AG04450 (cell line): ENCODE results near the gene PLIN5. TPM values are rescaled to one million over a fixed set of nuclear protein-coding genes. Genes with fewer than 3 reads are reported as not detected.

ENCODE experiments used
- CTCF ChIA-PET: fragments of 300-600, 350-600 bp; formaldehyde crosslinking; extraction: SDS; loops from one replicate; lab custom pipeline; 2022; ENCODE audit warnings: antibody characterized with exemption, inconsistent platforms; lab: Charles Lee
- POLR2A ChIA-PET: fragments of 350-600 bp; formaldehyde crosslinking; extraction: SDS; loops from one replicate; lab custom pipeline; 2021; ENCODE audit warnings: antibody characterized with exemption, inconsistent platforms; lab: Yijun Ruan, JAX
- DNase-seq: peaks from one replicate; pipeline ENCODE4 v3.0.0-alpha.2; 2011; ENCODE audit warnings: low read depth, low spot score
- H3K27ac ChIP-seq: one replicate; pipeline ENCODE4 v1.5.1; 2012; ENCODE audit warnings: low read depth, low read length, control low read depth
- H3K27me3 ChIP-seq: one replicate; pipeline ENCODE4 v1.6.0; 2012; ENCODE audit warnings: low read length; ENCODE audit not compliant: control insufficient read depth, insufficient read depth
- H3K4me3 ChIP-seq: 2 replicates; pipeline ENCODE4 v1.5.1; 2011; ENCODE audit warnings: mild to moderate bottlenecking, low read depth, low read length, control low read depth
- H3K9me3 ChIP-seq: 2 replicates; pipeline ENCODE4 v1.5.1; 2012; ENCODE audit warnings: low read length; ENCODE audit not compliant: control insufficient read depth, insufficient read depth
- polyA plus RNA-seq: library from polyadenylated mRNA; depleted of rRNA; stranded (reverse); fragments of >200 nt; gene quantifications from 2 replicates; pipeline ENCODE4 v1.2.3, GENCODE V29; 2011
- TF ChIP-seq, protein P1 (sequence below): IDR thresholded peaks from 2 replicates; pipeline ENCODE4 v1.5.1; 2011; ENCODE audit warnings: low read depth, low read length, control low read depth, inconsistent platforms

PLIN5 gene
- polyA plus RNA-seq, 1 experiment, result not detected

DNA sequence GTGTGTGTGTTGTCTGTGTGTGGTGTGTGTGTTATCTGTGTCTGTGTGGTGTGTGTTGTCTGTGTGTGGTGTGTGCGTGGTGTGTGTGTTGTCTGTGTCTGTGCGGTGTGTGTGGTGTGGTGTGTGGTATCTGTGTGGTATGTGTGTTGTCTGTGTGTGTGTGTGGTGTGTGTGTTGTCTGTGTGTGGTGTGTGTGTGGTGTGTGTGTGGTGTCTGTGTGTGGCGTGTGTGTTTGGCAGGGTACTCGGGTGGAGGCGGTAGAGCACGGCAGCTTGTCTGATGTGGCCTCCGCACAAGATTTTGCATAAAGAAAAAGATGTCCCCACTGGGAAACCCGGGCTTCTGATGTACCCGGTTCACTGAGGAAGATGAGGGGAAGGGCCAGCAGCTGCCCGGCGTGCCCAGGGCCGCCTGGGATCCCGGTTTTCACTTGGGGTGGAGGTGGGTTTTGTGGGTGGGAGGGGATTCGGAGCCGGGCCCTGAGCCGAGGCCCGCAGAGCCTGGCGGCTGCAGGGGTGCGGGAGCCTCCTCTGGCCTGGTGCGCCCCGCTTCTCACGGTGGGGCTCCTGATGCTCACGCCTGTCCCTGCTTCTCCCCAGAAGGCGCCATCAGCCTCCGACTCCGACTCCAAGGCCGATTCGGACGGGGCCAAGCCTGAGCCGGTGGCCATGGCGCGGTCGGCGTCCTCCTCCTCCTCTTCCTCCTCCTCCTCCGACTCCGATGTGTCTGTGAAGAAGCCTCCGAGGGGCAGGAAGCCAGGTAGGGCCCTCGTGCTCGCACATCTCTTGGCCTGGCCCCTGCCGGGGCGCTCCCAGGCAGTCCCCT lies 41.7 kb downstream of the PLIN5 start:
- POLR2A ChIA-PET, result no interaction called here
- TF ChIP-seq, protein P1, sequence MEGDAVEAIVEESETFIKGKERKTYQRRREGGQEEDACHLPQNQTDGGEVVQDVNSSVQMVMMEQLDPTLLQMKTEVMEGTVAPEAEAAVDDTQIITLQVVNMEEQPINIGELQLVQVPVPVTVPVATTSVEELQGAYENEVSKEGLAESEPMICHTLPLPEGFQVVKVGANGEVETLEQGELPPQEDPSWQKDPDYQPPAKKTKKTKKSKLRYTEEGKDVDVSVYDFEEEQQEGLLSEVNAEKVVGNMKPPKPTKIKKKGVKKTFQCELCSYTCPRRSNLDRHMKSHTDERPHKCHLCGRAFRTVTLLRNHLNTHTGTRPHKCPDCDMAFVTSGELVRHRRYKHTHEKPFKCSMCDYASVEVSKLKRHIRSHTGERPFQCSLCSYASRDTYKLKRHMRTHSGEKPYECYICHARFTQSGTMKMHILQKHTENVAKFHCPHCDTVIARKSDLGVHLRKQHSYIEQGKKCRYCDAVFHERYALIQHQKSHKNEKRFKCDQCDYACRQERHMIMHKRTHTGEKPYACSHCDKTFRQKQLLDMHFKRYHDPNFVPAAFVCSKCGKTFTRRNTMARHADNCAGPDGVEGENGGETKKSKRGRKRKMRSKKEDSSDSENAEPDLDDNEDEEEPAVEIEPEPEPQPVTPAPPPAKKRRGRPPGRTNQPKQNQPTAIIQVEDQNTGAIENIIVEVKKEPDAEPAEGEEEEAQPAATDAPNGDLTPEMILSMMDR, result no peak
- DNase-seq, result no peak
- H3K27me3 ChIP-seq, result no peaks in the 10 kb centered on the region
- H3K27ac ChIP-seq, result no peak overlapping the region
- CTCF ChIA-PET, result no interaction called here
- H3K4me3 ChIP-seq, result no peak overlapping the region
- no peaks in the 10 kb centered on the region; the same call in 1 of the 2 replicates for H3K9me3 ChIP-seq

DNA sequence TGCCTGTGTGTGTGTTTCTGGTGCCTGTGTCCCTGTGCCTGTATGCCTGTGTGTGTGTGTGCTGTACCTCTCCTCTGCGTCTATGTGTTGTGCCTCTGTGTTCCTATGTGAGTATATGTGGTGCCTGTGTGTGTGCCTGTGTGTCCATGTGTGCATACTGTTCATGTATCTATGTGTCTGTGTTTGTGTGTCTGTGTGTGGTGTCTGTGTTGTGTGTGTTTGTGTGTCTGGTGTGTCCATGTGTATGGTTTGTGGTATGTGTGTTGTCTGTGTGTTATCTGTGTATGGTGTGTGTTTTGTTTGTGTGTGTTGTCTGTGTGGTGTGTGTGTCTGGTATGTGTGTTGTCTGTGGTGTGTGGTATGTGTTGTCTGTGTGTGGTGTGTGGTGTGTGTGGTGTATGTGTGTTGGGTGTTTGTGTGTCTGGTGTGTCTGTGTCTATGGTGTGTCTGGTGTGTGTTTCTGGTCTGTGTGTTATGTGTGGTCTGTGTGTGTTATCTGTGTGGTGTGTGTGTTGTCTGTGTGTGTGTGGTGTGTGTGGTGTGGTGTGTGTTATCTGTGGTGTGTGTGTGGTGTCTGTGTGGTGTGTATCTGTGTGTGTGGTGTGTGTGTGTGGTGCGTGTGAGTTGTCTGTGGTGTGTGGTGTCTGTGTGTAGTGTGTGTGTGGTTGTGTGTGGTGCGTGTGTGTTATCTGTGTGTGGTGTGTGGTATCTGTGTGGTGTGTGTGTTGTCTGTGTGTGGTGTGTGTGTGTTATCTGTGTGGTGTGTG lies 42.5 kb downstream of the PLIN5 start:
- ChIA-PET POLR2A (no interaction called here), CTCF (no interaction called here)
- no peaks in the 10 kb centered on the region for H3K27me3 ChIP-seq
- H3K9me3 ChIP-seq, result no peaks in the 10 kb centered on the region; the same call in 1 of the 2 replicates
- H3K27ac ChIP-seq, result no peak overlapping the region
- H3K4me3 ChIP-seq, result no peak overlapping the region
- no peak for DNase-seq
- TF ChIP-seq, protein P1, result no peak

DNA sequence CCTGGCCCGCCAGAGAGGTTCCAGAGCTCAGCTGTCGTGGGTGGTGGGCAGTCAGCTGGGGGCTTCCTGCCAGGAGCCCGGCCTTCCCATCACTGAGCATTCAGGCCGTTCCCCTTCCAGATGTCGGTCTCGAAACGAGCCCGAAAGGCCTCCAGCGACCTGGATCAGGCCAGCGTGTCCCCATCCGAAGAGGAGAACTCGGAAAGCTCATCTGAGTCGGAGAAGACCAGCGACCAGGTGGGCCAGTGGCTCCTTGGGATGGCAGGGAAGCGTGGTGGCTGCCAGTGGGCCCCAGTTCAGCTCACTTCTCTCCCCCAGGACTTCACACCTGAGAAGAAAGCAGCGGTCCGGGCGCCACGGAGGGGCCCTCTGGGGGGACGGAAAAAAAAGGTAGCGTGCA lies 43.6 kb downstream of the PLIN5 start:
- Histone ChIP-seq H3K27me3 (no peaks in the 10 kb centered on the region), H3K4me3 (no peak overlapping the region), H3K27ac (no peak overlapping the region), H3K9me3 (no peaks in the 10 kb centered on the region; the same call in 1 of the 2 replicates)
- POLR2A ChIA-PET, result interaction anchor here (0.6 kb wide), 1 partner anchor 157 kb away, joined by 6 read pairs; no protein-coding TSS in a partner anchor
- no peak for DNase-seq
- TF ChIP-seq, protein P1, result no peak
- CTCF ChIA-PET, result no interaction called here

DNA sequence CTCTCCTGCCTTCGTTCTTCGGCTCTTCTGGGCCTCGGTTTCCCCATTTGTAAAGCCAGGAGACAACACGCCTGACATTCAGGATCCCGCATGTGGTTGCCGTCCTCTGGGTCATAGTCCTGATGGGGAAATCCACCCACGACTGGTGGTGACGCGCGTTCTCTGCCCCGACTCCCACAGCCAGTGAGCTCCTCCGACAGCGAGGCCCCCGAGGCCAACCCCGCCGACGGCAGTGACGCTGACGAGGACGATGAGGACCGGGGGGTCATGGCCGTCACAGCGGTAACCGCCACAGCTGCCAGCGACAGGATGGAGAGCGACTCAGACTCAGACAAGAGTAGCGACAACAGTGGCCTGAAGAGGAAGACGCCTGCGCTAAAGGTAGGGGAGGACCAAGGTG lies 46.5 kb downstream of the PLIN5 start:
- no peak for DNase-seq
- Histone ChIP-seq H3K27me3 (no peaks in the 10 kb centered on the region), H3K27ac (no peak overlapping the region), H3K4me3 (no peak overlapping the region), H3K9me3 (no peaks in the 10 kb centered on the region; the same call in 1 of the 2 replicates)
- POLR2A ChIA-PET, result no interaction called here
- TF ChIP-seq, protein P1, result no peak
- CTCF ChIA-PET, result no interaction called here

DNA sequence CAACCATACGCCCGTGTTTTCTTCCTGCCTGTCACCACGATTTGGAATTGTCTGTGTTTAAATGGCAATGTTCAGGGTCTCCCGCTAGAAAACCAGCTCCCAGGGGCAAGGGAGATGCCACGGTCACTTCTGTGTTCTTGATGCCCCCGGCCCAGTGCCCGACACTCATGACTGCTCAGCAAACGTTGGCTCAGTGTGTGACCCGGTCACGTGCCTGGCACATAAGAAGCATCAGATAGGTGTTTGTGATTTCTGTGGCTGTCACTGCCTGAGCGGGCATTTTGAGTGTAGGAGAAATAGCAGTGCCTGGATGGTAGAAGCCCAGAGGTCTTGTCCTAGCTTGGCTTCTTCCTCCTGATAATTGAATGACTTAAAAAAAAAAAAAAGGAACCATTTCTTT lies 47.5 kb downstream of the PLIN5 start:
- Histone ChIP-seq H3K27ac (no peak overlapping the region), H3K9me3 (no peaks in the 10 kb centered on the region; the same call in 1 of the 2 replicates), H3K27me3 (no peaks in the 10 kb centered on the region), H3K4me3 (no peak overlapping the region)
- POLR2A ChIA-PET, result no interaction called here
- DNase-seq, result no peak
- CTCF ChIA-PET, result no interaction called here
- TF ChIP-seq, protein P1, result no peak
